Thoracic aorta (tissue), 2 donors: ENCODE data around the gene MAPT. TPM values are rescaled to one million over a fixed set of nuclear protein-coding genes. Genes with fewer than 3 reads are reported as not detected.

Experiments
- ATAC-seq: fragments of 150-250 bp; one replicate; pipeline ENCODE4 v1.8.0; 2017; ENCODE audit warnings: low read depth; ENCODE audit not compliant: insufficient number of reproducible peaks, low FRiP score
- DNase-seq: peaks from one replicate; pipeline ENCODE4 v3.0.0-alpha.2; 2020; ENCODE audit warnings: low spot score
- H3K27ac ChIP-seq, 2 donors: fragments of 200-600 bp; sonication (generic); 1 replicate in 1 of 2; 2 replicates in 1 of 2; pipeline ENCODE4 v1.5.1; 2016; ENCODE audit warnings: mild to moderate bottlenecking in 2 of 2, moderate library complexity in 2 of 2
- H3K27me3 ChIP-seq: fragments of 200-600 bp; sonication (generic); replicated peaks from 2 replicates; pipeline ENCODE4 v1.6.0; 2016; ENCODE audit warnings: mild to moderate bottlenecking; ENCODE audit not compliant: insufficient read depth
- H3K36me3 ChIP-seq: fragments of 200-600 bp; sonication (generic); one replicate; pipeline ENCODE4 v1.5.1; 2016
- H3K4me1 ChIP-seq, 2 donors: fragments of 200-600 bp; sonication (generic); 1 replicate in 1 of 2; 2 replicates in 1 of 2; pipeline versions ENCODE4 v1.5.1 to v1.6.0; 2016; ENCODE audit warnings: low read depth in 2 of 2, mild to moderate bottlenecking in 1 of 2; ENCODE audit not compliant: control insufficient read depth in 1 of 2
- H3K4me3 ChIP-seq: fragments of 200-600 bp; sonication (generic); 2 replicates; pipeline ENCODE4 v1.5.1; 2016; ENCODE audit warnings: mild to moderate bottlenecking
- H3K9me3 ChIP-seq: fragments of 200-600 bp; sonication (generic); 2 replicates; pipeline ENCODE4 v1.5.1; 2016
- total RNA-seq, 2 donors: library from RNA; depleted of rRNA; stranded (reverse); fragments of >200 nt; gene quantifications; one replicate each; pipeline versions ENCODE4 v1.1.0 to v1.2.3, GENCODE V29; 2016
- TF ChIP-seq, protein P1 (sequence below): fragments of 200-600 bp; sonication (generic); IDR thresholded peaks from one replicate; pipeline ENCODE4 v1.5.1; 2019; ENCODE audit warnings: antibody characterized with exemption

Gene MAPT
- total RNA-seq, 2 donors from 2014 or later, result 3.1 to 4.6 TPM

DNA sequence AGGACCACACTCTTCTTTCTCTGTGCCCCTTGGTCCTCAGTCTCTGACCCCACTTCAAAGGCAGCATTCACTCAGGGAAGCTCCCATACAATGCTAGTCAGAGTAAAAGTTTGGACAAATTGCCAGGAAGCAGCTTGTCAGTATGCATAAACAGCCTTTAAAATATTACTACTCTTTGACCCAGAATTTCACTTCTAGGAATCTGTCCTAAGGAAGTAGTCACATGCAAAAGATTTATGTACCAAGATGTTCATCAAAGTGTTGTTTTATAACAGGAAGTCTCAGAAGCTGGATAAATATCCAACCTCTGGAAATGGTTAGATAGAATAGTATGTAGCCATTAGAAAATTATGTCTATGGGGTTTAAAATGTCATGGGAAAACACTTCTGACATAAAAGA is 31.0 kb downstream of the MAPT start:
- ATAC-seq (no peak), DNase-seq (no peak)
- Histone ChIP-seq H3K36me3 (no peaks in the 10 kb centered on the region), H3K9me3 (peaks cover 4% of the 10 kb centered on the region), H3K27ac (no peak overlapping the region), H3K27me3 (no peaks in the 10 kb centered on the region), H3K4me1 (no peaks in the 10 kb centered on the region), H3K4me3 (no peak overlapping the region)
- TF ChIP-seq, protein P1, sequence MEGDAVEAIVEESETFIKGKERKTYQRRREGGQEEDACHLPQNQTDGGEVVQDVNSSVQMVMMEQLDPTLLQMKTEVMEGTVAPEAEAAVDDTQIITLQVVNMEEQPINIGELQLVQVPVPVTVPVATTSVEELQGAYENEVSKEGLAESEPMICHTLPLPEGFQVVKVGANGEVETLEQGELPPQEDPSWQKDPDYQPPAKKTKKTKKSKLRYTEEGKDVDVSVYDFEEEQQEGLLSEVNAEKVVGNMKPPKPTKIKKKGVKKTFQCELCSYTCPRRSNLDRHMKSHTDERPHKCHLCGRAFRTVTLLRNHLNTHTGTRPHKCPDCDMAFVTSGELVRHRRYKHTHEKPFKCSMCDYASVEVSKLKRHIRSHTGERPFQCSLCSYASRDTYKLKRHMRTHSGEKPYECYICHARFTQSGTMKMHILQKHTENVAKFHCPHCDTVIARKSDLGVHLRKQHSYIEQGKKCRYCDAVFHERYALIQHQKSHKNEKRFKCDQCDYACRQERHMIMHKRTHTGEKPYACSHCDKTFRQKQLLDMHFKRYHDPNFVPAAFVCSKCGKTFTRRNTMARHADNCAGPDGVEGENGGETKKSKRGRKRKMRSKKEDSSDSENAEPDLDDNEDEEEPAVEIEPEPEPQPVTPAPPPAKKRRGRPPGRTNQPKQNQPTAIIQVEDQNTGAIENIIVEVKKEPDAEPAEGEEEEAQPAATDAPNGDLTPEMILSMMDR, result no peak

DNA sequence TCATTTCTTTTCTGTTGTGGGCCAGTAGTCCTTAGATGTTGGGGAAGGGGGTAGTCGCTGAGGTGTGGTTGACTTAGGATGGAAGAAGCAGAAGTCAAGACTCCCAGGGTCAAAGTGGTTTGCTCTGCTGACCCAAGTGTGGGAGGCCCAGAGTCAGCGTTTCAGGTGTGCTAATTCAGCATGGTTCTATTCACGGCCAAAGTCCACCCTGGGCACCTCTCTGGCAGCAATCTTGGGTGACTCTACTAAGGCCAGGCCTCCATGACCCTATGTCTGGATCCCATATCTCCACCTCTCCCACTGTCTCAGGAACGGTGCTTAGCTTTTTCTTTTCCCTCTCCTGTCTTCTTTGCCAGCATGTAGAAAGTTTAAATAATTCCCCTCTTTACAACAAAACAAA is 32.9 kb downstream of the MAPT start:
- no peak overlapping the region for H3K27ac ChIP-seq
- no peaks in the 10 kb centered on the region for H3K4me1 ChIP-seq
- no peak for ATAC-seq
- no peak for DNase-seq
- H3K27me3 ChIP-seq, result no peaks in the 10 kb centered on the region
- peaks cover 4% of the 10 kb centered on the region for H3K9me3 ChIP-seq
- H3K36me3 ChIP-seq, result no peaks in the 10 kb centered on the region
- no peak overlapping the region for H3K4me3 ChIP-seq
- TF ChIP-seq, protein P1, result no peak

DNA sequence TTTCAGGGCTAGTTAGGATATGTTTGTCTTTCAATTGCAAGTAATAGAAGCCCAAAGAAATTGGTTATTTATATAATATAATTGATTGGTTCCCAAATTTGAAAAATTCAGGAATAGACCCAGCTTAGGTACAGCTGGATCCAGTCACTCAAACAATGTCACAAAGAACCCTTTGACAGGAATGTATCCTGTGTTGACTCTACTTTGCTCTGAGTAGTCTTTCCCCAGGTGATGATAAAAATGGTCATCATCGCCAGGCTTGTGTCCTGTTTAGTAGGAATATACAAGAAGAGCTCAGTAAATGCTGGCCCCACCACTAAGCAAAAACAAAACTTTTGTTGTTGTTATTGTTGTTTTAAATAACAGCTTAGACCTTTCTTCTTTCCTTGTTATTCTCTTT is 35.0 kb downstream of the MAPT start:
- Histone ChIP-seq H3K27me3 (no peaks in the 10 kb centered on the region), H3K9me3 (peaks cover 4% of the 10 kb centered on the region), H3K4me3 (no peak overlapping the region), H3K36me3 (no peaks in the 10 kb centered on the region), H3K4me1 (no peaks in the 10 kb centered on the region), H3K27ac (no peak overlapping the region)
- TF ChIP-seq, protein P1, result no peak
- DNase-seq, result no peak
- ATAC-seq, result no peak

DNA sequence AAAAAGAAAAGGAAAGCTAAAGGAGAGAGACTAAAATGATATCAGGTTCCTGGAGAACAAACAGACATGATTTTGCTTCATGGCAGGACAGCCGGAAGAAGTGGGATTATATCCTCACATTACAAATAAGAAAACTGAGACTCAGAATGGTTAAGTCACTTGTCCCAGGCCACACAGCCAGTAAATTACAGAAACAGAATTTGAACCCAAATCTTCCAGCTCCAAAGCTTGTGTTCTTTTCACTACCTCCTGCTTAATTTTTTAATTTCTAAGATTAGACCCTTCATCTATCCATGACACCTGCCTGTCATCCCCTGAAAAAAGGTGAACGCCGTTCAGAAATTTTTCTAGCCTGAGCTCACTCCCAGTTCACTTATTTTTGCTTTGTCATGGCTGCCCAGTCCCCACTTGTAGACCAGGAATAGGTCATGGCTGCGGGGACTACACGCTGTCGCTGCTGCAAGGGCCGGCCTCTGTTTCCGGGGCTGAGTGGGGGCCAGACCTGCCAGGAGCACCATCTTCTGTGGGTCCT is 36.1 kb downstream of the MAPT start:
- Histone ChIP-seq H3K9me3 (peaks cover 4% of the 10 kb centered on the region), H3K4me1 (no peaks in the 10 kb centered on the region), H3K36me3 (no peaks in the 10 kb centered on the region), H3K27ac (no peak overlapping the region), H3K27me3 (no peaks in the 10 kb centered on the region), H3K4me3 (no peak overlapping the region)
- TF ChIP-seq, protein P1, result no peak
- ATAC-seq, result no peak
- no peak for DNase-seq

DNA sequence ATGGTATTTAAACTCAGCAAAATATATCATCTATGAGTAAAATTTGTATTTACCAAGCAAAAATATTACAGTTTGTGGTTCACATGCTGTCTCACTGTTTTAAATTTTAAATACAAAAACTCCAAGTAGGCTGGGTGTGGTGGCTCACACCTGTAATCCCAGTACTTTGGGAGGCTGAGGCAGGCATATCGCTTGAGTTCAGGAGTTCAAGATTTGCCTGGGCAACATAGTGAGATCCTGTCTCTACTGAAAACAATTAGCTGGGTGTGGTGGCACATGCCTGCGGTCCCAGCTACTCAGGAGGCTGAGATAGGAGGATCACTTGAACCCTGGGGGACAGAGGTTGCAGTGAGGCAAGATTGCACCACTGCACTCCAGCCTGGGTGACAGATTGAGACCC is 37.3 kb downstream of the MAPT start:
- Histone ChIP-seq H3K4me1 (no peaks in the 10 kb centered on the region), H3K27ac (no peak overlapping the region), H3K9me3 (peaks cover 4% of the 10 kb centered on the region), H3K36me3 (no peaks in the 10 kb centered on the region), H3K4me3 (no peak overlapping the region), H3K27me3 (no peaks in the 10 kb centered on the region)
- ATAC-seq, result no peak
- no peak for DNase-seq
- TF ChIP-seq, protein P1, result no peak
